Measurements from ENCODE around the gene ANKRD44.

DNA sequence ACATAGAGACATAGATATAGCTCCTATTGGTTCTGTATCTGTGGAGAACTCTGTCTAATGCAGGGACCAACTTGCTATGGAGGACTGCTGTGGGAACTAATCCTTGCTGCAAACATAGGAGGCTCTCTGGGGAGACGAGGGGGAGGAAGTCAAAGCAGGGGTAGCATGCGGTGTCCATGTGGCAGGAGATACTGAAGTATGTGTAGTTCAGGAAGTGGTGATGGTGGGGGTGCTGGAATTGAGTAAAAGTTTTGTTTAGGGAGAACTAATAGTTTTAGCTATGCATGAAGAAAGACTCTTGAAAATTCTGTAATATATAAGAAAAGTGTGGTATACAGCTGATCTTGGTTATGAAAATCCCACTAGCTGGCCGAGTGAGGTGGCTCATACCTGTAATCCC, 62.0 kb downstream of the ANKRD44 start:
- TF ChIP-seq POLR2AphosphoS5 (IDR thresholded peaks at IDR 0.05; ENCODE audit: low read depth, low read length) (no peak), JUND (IDR thresholded peaks at IDR 0.05; ENCODE audit: low read length) (no peak), YY1 (IDR thresholded peaks at IDR 0.05; ENCODE audit: low read depth, low read length) (no peak), POLR2A (IDR thresholded peaks at IDR 0.05; ENCODE audit: control extremely low read depth in 1 of 2, low read depth in 2 of 2, low read length in 2 of 2) (no peak), SRF (IDR thresholded peaks at IDR 0.05; ENCODE audit: low read depth, low read length) (no peak), NRF1 (IDR thresholded peaks at IDR 0.05; ENCODE audit: low read depth, low read length) (no peak), TAF1 (IDR thresholded peaks at IDR 0.05; ENCODE audit: low read depth, low read length) (no peak), MAFK (IDR thresholded peaks at IDR 0.05; ENCODE audit: low read depth, low read length) (no peak), CEBPB (IDR thresholded peaks at IDR 0.05; ENCODE audit: low read depth, low read length) (no peak), GABPA (IDR thresholded peaks at IDR 0.05; ENCODE audit: borderline replicate concordance, insufficient read depth, low read length) (no peak)
- TF ChIP-seq, protein P1, sequence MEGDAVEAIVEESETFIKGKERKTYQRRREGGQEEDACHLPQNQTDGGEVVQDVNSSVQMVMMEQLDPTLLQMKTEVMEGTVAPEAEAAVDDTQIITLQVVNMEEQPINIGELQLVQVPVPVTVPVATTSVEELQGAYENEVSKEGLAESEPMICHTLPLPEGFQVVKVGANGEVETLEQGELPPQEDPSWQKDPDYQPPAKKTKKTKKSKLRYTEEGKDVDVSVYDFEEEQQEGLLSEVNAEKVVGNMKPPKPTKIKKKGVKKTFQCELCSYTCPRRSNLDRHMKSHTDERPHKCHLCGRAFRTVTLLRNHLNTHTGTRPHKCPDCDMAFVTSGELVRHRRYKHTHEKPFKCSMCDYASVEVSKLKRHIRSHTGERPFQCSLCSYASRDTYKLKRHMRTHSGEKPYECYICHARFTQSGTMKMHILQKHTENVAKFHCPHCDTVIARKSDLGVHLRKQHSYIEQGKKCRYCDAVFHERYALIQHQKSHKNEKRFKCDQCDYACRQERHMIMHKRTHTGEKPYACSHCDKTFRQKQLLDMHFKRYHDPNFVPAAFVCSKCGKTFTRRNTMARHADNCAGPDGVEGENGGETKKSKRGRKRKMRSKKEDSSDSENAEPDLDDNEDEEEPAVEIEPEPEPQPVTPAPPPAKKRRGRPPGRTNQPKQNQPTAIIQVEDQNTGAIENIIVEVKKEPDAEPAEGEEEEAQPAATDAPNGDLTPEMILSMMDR (IDR thresholded peaks at IDR 0.05; ENCODE audit: control extremely low read depth in 1 of 3, insufficient read depth in 1 of 3, low read depth in 1 of 3, low read length in 3 of 3), result no peak

Measured in H1 (cell line).